NB4 (cell line): ENCODE measurements around the gene STOX1.

Source experiments
- CTCF ChIP-seq: IDR thresholded peaks from one replicate; pipeline ENCODE4 v1.5.1; 2012; ENCODE audit warnings: low read depth, low read length
- MAX ChIP-seq: IDR thresholded peaks from 2 replicates; pipeline ENCODE4 v1.6.1; 2011; ENCODE audit warnings: low read depth, low read length
- MYC ChIP-seq: IDR thresholded peaks from 2 replicates; pipeline ENCODE4 v1.6.1; 2011; ENCODE audit warnings: low read depth, low read length
- POLR2A ChIP-seq: IDR thresholded peaks from 2 replicates; pipeline ENCODE4 v1.6.1; 2011; ENCODE audit warnings: mild to moderate bottlenecking; ENCODE audit not compliant: insufficient read length; ENCODE audit errors: extremely low read depth

- TF ChIP-seq CTCF, result no peak
- TF ChIP-seq POLR2A, result no peak
- TF ChIP-seq MAX, result no peak
- no peak for TF ChIP-seq MYC
These were observed 2.6 kb downstream of the STOX1 start for GRCh38 chr10:68829952-68830351.
